Adipocyte (in vitro differentiated cells): ENCODE results near the gene CHIT1.
"Not testable (repeated sequence)": the region's sequence is repeated elsewhere in the genome, so short reads cannot be mapped to it uniquely, and the experiment has no call there.

ENCODE experiments used
- DNase-seq: peaks from one replicate; pipeline ENCODE4 v3.0.0-alpha.2; 2015; ENCODE audit warnings: low read depth
- H3K27me3 ChIP-seq: replicated peaks from 2 replicates; pipeline ENCODE4 v1.7.0; 2013; ENCODE audit warnings: mild to moderate bottlenecking, low read length, moderate library complexity; ENCODE audit not compliant: control insufficient read depth, insufficient read depth
- H3K36me3 ChIP-seq: 2 replicates; pipeline ENCODE4 v1.7.0; 2013; ENCODE audit warnings: low read length, mild to moderate bottlenecking, moderate library complexity; ENCODE audit not compliant: control insufficient read depth, insufficient read depth, severe bottlenecking
- H3K4me1 ChIP-seq: 2 replicates; pipeline ENCODE4 v1.7.0; 2013; ENCODE audit warnings: mild to moderate bottlenecking, low read length, moderate library complexity; ENCODE audit not compliant: control insufficient read depth, insufficient read depth
- H3K4me3 ChIP-seq: 2 replicates; pipeline ENCODE4 v1.7.0; 2013; ENCODE audit warnings: mild to moderate bottlenecking, low read length, moderate library complexity
- H3K9ac ChIP-seq: 2 replicates; pipeline ENCODE4 v1.7.0; 2013; ENCODE audit warnings: mild to moderate bottlenecking, low read length, moderate library complexity
- H3K9me3 ChIP-seq: 2 replicates; pipeline ENCODE4 v1.7.0; 2013; ENCODE audit warnings: mild to moderate bottlenecking, low read length, moderate library complexity; ENCODE audit not compliant: control insufficient read depth

CHIT1 gene

GRCh38 chr1:203263496-203263895 is 34.0 kb upstream of the CHIT1 start:
- Histone ChIP-seq H3K4me1 (peaks cover 9% of the 10 kb centered on the region), H3K9ac (no peak overlapping the region), H3K27me3 (no peaks in the 10 kb centered on the region), H3K4me3 (no peak overlapping the region), H3K36me3 (no peaks in the 10 kb centered on the region), H3K9me3 (no peaks in the 10 kb centered on the region)
- DNase-seq = no peak

DNA sequence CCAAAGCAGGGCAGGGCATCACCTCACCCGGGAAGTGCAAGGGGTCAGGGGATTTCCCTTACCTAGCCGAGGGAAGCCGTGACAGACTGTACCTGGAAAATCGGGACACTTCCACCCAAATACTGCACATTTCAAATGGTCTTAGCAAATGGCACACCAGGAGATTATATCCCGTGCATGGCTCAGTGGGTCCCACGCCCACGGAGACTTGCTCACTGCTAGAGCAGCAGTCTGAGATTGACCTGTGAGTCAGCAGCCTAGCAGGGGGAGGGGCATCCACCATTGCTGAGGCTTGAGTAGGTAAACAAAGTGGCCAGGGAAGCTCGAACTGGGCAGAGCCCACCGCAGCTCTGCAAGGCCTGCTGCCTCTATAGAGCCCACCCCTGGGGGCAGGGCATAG is 27.2 kb upstream of the CHIT1 start:
- H3K4me3 ChIP-seq, H3K36me3 ChIP-seq, H3K9ac ChIP-seq, H3K4me1 ChIP-seq, H3K27me3 ChIP-seq, DNase-seq: not testable (repeated sequence)
- H3K9me3 ChIP-seq = peaks cover 28% of the 10 kb centered on the region

- not testable (repeated sequence) for DNase-seq, H3K4me1 ChIP-seq, H3K4me3 ChIP-seq, H3K36me3 ChIP-seq, H3K9ac ChIP-seq, H3K27me3 ChIP-seq
- peaks cover 28% of the 10 kb centered on the region for H3K9me3 ChIP-seq
Observed at GRCh38 chr1:203254782-203255181, 25.3 kb upstream of the CHIT1 start.

- Histone ChIP-seq H3K36me3 (no peaks in the 10 kb centered on the region), H3K27me3 (peaks cover 6% of the 10 kb centered on the region), H3K9me3 (peaks cover 28% of the 10 kb centered on the region), H3K4me1 (no peaks in the 10 kb centered on the region), H3K4me3 (no peak overlapping the region), H3K9ac (no peak overlapping the region)
- no peak for DNase-seq
Observed at GRCh38 chr1:203252678-203253077, 23.2 kb upstream of the CHIT1 start.

DNA sequence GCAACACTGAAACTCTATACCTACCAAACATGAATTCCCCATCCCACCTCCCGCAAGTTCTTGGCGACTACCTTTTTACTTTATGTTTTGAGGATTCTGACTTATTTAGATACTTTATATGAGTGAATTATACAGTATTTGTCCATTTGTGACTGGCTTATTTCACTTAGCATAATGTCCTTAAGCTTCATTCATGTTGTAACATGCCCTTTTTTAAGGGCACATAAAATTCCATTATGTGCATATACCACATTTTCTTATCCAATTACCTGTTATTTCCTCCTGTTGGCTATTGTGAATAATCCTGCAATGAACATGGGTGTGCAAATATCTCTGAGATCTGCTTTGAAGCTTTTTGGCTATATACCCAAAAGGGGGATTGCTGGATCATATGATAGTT is 22.0 kb upstream of the CHIT1 start:
- Histone ChIP-seq H3K4me3 (no peak overlapping the region), H3K9me3 (peaks cover 27% of the 10 kb centered on the region), H3K27me3 (peaks cover 6% of the 10 kb centered on the region), H3K9ac (no peak overlapping the region), H3K4me1 (no peaks in the 10 kb centered on the region), H3K36me3 (no peaks in the 10 kb centered on the region)
- DNase-seq = no peak

GRCh38 chr1:203250911-203251310 is 21.4 kb upstream of the CHIT1 start:
- H3K4me3 ChIP-seq = no peak overlapping the region
- H3K36me3 ChIP-seq = no peaks in the 10 kb centered on the region
- H3K9me3 ChIP-seq = peaks cover 23% of the 10 kb centered on the region
- no peak overlapping the region for H3K9ac ChIP-seq
- peaks cover 7% of the 10 kb centered on the region for H3K27me3 ChIP-seq
- peak; percentile 8 for DNase-seq
- H3K4me1 ChIP-seq = no peaks in the 10 kb centered on the region

- no peak overlapping the region for H3K9ac ChIP-seq
- peaks cover 5% of the 10 kb centered on the region for H3K9me3 ChIP-seq
- DNase-seq = no peak
- no peak overlapping the region for H3K4me3 ChIP-seq
- peaks cover 3% of the 10 kb centered on the region for H3K4me1 ChIP-seq
- peaks cover 17% of the 10 kb centered on the region for H3K27me3 ChIP-seq
- no peaks in the 10 kb centered on the region for H3K36me3 ChIP-seq
Observed at GRCh38 chr1:203244776-203245175, 15.3 kb upstream of the CHIT1 start.

- H3K9ac ChIP-seq, H3K9me3 ChIP-seq, H3K4me3 ChIP-seq, H3K36me3 ChIP-seq, H3K4me1 ChIP-seq, DNase-seq: not testable (repeated sequence)
- peaks cover 37% of the 10 kb centered on the region for H3K27me3 ChIP-seq
Observed at GRCh38 chr1:203241708-203242107, 12.2 kb upstream of the CHIT1 start.

DNA sequence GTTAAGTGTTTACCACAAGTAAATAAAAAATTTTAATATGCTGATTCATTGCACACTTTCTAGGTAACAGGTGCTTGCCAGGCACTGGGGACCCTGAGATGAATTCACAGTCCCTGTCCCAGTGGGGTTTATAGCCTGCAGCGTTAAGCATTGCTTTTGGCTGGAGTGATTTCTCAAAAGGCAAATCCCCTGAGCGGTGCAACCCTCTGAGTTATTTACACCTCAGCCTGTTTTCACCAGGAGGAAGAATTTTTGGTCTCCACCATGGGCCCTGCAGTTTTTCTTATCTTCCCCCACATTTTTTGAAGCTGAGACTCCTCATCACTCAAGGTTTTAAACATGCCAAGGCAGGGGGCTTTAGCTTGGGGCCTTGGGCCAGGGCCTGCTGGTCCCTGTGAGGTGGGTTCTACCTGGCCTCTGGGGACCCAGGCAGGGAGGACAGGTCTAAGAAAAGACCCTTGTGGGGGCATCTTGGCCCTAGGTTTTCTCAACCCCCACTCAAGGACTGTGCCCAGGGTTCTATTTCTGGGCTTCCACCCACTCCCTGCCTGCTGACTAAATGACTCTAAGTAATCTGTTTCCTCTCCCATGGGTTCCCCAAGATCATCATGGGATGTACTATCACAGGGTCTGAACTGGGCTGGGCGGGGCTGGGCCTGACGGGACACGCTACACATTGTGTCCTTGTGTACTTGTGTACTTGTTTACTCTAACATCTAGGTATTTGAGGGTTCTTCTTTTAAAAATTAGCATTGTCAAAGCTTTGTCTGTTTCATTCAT is 10.2 kb upstream of the CHIT1 start:
- peaks cover 19% of the 10 kb centered on the region for H3K9me3 ChIP-seq
- DNase-seq = no peak
- H3K4me3 ChIP-seq = no peak overlapping the region
- H3K36me3 ChIP-seq = no peaks in the 10 kb centered on the region
- peaks cover 40% of the 10 kb centered on the region for H3K27me3 ChIP-seq
- H3K9ac ChIP-seq = no peak overlapping the region
- peaks cover 6% of the 10 kb centered on the region for H3K4me1 ChIP-seq

DNA sequence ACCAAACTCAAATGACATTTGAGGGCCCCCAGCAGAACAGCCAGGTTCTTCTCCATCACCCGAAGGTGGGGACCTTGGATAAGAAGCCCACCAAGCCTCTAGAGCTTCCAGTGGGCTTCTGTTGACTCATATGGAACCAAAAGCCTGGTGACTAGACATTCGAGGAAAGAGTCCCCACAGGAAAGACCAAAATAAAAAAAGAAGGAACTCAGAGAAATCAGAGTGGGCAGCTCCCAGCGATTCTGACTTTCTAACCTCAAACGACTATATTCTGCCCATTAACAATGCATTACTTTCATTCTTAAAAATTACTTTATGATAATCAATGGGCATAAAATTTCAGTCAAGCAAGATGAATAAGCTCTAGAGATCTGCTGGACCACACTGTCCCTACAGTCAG is 9.6 kb upstream of the CHIT1 start:
- peaks cover 20% of the 10 kb centered on the region for H3K9me3 ChIP-seq
- DNase-seq = no peak
- peaks cover 6% of the 10 kb centered on the region for H3K4me1 ChIP-seq
- no peak overlapping the region for H3K9ac ChIP-seq
- H3K27me3 ChIP-seq = peaks cover 35% of the 10 kb centered on the region
- H3K36me3 ChIP-seq = no peaks in the 10 kb centered on the region
- H3K4me3 ChIP-seq = no peak overlapping the region

- Histone ChIP-seq H3K4me3 (no peak overlapping the region), H3K4me1 (peaks cover 6% of the 10 kb centered on the region), H3K9ac (no peak overlapping the region), H3K27me3 (peaks cover 38% of the 10 kb centered on the region), H3K9me3 (peaks cover 24% of the 10 kb centered on the region), H3K36me3 (no peaks in the 10 kb centered on the region)
- DNase-seq = no peak
Observed at GRCh38 chr1:203238535-203238934, 9.1 kb upstream of the CHIT1 start.

DNA sequence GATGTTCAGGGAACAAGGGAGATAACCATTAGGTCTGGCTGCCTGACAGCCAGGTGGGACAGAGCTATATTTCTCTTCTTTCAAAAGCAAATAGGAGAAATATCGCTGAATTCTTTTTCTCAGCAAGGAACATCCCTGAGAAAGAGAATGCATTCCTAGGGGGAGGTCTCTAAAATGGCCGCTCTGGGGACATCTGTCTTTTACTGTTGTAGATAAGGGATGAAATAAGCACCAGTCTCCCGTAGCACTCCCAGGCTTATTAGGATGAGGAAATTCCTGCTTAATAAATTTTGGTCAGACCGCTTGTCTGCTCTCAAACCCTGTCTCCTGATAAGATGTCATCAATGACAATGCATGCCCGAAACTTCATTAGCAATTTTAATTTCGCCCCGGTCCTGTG is 5.4 kb upstream of the CHIT1 start:
- H3K4me1 ChIP-seq, H3K9ac ChIP-seq, H3K36me3 ChIP-seq, H3K4me3 ChIP-seq, DNase-seq: not testable (repeated sequence)
- peaks cover 62% of the 10 kb centered on the region for H3K27me3 ChIP-seq
- H3K9me3 ChIP-seq = peaks cover 19% of the 10 kb centered on the region
